Measurements from ENCODE around the gene DPCD.
A peak's percentile ranks its signal among the peaks of the same experiment; 100 is the strongest.
"Not testable (repeated sequence)": the region's sequence is repeated elsewhere in the genome, so short reads cannot be mapped to it uniquely, and the experiment has no call there.

DPCD gene

GRCh38 chr10:101588879-101589278 lies 758 bp downstream of the DPCD start:
- DNase-seq, result no peak

DNA sequence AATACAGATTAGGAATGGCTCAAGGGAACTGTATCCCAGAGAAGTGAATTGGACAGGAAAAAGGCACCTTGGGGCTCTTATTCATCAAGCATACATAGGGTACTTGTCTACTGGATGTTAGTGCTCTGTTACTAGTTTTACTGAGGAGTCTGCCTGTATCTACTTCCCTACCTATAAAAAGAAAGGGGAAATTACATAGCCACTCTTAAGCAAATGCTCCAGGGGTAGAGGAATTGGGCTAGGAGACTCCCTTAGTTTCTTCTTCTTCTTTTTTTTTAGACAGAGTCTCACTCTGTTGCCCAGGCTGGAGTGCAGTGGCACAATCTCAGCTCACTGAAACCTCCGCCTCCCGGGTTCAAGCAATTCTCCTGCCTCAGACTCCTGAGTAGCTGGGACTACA lies 5.2 kb downstream of the DPCD start:
- not testable (repeated sequence) for DNase-seq

- no peak for DNase-seq
Measured at GRCh38 chr10:101595591-101596433, 7.7 kb downstream of the DPCD start.

DNA sequence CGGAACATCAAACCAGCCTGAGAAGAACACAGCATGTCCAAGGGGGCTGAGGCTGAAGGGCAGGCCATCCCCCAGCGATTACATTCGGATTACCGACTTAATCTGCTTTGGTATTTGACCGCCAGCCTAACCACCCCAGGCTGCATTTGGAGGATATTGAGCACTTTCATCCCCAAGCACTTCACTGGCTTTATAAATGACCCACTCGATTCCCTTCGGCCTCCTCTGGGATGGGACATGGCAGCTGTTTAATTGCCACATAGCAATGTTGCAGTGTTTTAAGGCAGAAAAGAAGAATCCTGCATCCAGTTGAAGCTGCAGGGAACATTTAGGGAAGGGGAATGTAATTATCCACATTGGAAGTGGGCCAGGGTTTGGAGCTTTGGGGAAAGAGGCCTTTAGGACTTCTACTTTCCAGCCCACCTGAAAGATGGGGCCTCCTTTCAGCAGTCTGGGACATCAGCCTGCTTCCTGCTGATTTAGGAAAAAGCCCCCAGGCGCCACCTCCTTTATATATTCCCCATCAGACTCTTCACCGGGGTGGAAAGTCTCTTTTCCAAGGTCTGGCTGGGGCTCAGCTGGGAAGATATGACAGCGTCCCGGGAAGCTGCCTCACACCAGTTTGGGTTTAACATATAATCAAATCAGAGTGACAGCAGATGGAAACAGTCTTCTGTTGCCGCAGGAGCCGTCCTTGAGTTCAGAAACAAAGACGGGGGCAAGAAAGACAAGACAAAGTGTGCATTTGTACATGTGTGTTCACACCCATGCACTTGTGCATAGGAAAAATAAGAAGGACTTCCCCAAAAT lies 9.2 kb downstream of the DPCD start:
- DNase-seq, result no peak

GRCh38 chr10:101601541-101601940 lies 13.4 kb downstream of the DPCD start:
- no peak for DNase-seq

GRCh38 chr10:101602761-101603398 lies 14.8 kb downstream of the DPCD start:
- peak; percentile 68 for DNase-seq

DNA sequence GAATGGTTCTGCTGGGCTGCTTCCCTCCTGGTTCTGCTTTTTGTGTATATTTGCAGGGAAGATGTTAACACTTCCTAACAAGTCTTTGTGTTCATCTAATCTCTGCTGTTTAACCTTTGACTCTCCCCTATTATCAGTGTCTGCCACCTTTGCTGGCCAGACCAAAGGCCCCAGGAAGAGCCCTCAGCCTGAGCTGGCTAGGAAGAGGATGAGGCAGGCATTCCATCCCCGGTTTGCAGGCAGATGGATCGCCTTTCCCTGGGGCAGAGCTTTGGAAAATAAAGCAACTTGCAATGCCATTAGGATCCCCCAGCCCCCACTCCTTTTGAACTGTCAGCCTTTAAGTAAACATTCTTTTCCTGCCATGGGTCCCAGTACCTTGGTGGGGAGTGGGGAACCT lies 19.0 kb downstream of the DPCD start:
- DNase-seq, result no peak

- no peak for DNase-seq
Measured at GRCh38 chr10:101609481-101609880, 21.4 kb downstream of the DPCD start.

DNA sequence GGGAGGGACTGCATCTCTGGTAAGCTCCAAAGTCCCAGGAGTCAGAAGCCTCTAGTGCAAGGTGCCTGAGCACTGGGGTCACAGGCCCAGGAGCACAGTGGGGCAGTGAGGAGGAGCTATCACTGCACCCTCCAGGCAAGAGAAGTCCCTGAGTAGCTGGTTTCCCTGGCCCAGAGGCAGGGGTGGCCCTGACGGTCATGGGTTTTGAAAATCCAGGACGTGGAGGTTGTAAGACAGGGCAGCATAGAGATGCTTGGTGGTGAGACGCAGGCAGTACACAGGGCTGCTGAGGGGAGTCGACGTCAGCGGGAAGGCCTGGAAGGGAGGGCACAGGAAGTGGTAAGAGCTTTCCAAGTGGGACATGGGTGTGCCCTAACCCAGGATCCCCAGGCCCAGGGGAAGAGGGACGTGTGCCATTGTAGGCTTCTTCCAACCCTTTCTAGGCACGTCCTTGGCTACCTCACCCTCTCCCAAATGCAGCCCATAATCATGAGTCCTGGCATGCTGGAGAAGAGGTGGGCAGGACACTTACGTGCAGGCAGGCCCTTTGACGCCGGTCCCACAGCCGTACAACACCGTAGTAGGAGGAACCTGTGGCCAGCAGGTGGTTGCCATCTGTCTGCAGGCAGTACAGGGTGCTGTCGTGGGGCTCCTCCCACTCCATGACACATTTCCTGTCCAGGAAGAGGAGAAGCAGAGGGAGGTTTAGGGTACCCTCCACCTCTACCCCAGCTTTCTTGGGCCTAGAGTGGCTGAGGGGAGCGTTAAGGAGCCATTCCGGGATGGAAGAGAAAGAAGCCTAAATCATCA lies 23.2 kb downstream of the DPCD start:
- no peak for DNase-seq

DNA sequence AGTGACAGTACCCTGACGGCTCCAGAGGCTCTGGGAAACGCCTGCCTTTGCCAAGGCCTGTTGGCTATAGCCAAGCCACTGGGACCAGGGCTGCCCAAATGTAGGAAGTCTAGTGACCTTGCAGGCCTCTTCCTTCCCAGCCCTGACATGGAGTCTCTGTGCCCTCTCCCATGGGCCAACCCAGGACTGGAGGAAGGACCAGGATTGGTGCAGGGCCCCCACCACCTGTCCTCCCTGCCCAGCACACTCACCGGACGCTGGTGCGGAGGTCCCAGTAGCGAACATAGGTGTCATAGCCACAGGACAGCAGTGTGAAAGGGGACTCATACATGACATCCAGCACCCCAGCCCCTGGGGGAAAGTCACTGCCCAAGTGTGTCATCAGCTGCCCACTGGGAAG lies 24.0 kb downstream of the DPCD start:
- DNase-seq, result no peak

DNA sequence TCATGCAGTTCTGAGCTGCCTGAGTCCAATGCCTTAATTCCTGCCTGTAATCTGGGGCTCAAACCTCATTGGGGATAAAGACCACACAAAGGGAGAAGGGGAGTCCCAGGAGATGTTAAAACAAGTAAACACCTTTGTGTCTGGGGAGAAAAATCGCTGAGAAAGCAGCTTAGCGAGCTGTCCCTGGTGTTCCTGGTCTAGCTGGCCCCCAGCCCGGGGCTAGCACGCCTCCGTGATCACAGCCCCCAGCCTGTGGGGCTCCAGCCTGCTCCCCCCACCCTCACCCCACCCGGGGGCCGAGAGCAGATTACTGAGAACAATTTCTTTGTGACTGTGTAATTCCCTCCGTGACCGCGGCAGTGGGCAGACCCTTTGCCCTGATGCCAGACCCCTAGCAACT lies 24.8 kb downstream of the DPCD start:
- no peak for DNase-seq

DNA sequence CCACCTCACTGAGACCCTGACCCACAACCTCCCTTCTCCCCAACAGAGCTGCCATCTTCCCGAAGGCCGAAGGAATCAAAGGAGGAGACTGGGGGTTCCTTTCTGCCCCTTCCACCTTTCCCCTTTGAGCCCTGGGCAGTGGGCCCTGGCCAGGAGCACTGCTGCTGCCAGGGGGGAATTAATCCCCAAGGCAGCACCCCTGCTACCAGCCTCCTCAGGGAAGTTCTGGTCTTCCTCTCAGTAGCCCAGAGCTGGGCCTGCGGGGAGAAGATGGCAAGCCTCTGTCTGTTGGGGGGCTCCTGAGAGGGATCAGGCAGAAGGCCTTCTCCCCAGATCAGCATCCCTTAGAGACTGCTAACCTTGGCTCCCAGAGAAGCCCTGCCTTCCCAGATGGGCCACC lies 25.5 kb downstream of the DPCD start:
- no peak for DNase-seq

GRCh38 chr10:101614663-101615524 lies 26.8 kb downstream of the DPCD start:
- no peak for DNase-seq

- no peak for DNase-seq
Measured at GRCh38 chr10:101615525-101616116, 27.5 kb downstream of the DPCD start.

- DNase-seq, result no peak
Measured at GRCh38 chr10:101616415-101617101, 28.4 kb downstream of the DPCD start.

DNA sequence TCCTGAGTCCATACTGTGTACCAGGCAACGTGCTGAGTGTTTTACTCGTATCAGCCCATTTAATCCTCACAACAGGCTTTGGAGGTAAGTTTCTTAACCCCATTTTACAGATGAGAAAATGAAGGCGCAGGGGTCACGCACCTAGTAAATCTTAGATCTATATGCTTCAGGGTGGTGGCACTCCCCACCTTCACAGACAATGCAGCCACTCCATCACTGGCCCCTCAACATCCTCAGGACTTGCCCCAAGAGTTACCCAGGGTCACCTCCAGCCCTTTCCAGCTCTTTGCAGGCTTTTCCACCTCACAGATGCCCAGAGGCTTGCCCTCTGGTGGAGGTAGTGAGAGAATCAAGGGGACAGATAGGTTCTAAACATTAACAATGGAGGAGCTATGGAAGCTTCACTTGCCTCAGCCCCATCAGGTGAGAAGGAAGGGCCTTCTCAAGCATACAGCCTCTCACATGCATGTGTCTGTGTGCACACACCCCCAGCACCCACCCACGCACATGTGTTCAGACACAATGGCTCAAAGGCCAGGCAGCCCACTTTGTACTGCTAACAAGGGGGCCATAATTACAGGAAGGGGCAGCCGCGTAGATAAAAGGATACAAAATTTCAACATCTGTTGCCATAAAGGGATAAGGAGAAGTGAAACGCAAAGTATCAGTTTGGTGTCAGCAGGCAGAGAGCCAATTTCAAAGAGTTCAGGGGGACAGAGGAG lies 29.1 kb downstream of the DPCD start:
- no peak for DNase-seq

- no peak for DNase-seq
Measured at GRCh38 chr10:101617824-101618568, 29.9 kb downstream of the DPCD start.

DNA sequence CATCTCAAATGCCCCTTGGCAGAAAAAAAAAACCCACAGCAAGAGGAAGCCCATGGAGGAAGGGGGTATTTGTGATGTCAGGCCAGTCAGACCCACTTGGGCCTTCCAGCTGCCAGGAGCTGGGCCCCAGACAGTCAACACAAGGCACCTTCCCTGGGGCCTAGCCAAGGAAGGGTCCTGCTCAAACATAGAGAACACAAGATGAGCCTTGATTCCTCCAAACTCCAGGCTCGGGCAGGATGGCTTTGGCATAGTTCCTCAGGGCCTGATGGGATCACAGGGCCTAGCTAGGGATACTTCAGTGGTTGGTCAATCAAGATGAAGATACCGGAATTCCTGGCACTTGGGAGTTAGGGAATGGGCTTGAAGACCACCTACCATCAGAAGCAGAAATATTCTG lies 30.8 kb downstream of the DPCD start:
- no peak for DNase-seq

GRCh38 chr10:101619983-101620382 lies 31.9 kb downstream of the DPCD start:
- no peak for DNase-seq

Measured in activated naive CD4-positive, alpha-beta T cell treated with Interleukin-2 at 50 U/mL for 16 hours (primary cell).